Endodermal cell (in vitro differentiated cells): ENCODE data around the gene TMEM30B. TPM values are rescaled to one million over a fixed set of nuclear protein-coding genes. Genes with fewer than 3 reads are reported as not detected.

Experiments
- DNase-seq: peaks from one replicate; pipeline ENCODE4 v3.0.0-alpha.2; 2017
- H3K27ac ChIP-seq: 2 replicates; pipeline ENCODE4 v1.5.1; 2013; ENCODE audit warnings: mild to moderate bottlenecking, low read depth, low read length, moderate library complexity
- H3K27me3 ChIP-seq: 2 replicates; pipeline ENCODE4 v1.6.1; 2013; ENCODE audit warnings: mild to moderate bottlenecking, low read length, moderate library complexity; ENCODE audit not compliant: insufficient read depth, control insufficient read depth, poor library complexity, severe bottlenecking
- H3K36me3 ChIP-seq: 2 replicates; pipeline ENCODE4 v1.7.0; 2013; ENCODE audit warnings: mild to moderate bottlenecking, low read length, moderate library complexity; ENCODE audit not compliant: control insufficient read depth, insufficient read depth
- H3K4me1 ChIP-seq: one replicate; pipeline ENCODE4 v1.7.0; 2013; ENCODE audit warnings: low read length; ENCODE audit not compliant: control insufficient read depth, insufficient read depth
- H3K4me3 ChIP-seq: 2 replicates; pipeline ENCODE4 v1.5.1; 2013; ENCODE audit warnings: mild to moderate bottlenecking, low read length, moderate library complexity
- H3K9ac ChIP-seq: 2 replicates; pipeline ENCODE4 v1.6.1; 2013; ENCODE audit warnings: mild to moderate bottlenecking, low read length, moderate library complexity; ENCODE audit not compliant: poor library complexity, severe bottlenecking; ENCODE audit errors: extremely low read depth
- H3K9me3 ChIP-seq: 2 replicates; pipeline ENCODE4 v1.6.1; 2013; ENCODE audit warnings: mild to moderate bottlenecking, low read length, moderate library complexity; ENCODE audit not compliant: control insufficient read depth
- H3K27ac Mint-ChIP-seq: 2 replicates; pipeline ENCODE4 v1.8.0; 2020; ENCODE audit warnings: mixed read lengths
- H3K27me3 Mint-ChIP-seq: 2 replicates; pipeline ENCODE4 v1.8.0; 2021; ENCODE audit warnings: mild to moderate bottlenecking, mixed read lengths; ENCODE audit not compliant: insufficient read depth
- H3K36me3 Mint-ChIP-seq: 2 replicates; pipeline ENCODE4 v1.8.0; 2020; ENCODE audit warnings: low read depth, mixed read lengths
- H3K4me1 Mint-ChIP-seq: 2 replicates; pipeline ENCODE4 v1.8.0; 2020; ENCODE audit warnings: mixed read lengths
- H3K4me3 Mint-ChIP-seq: 2 replicates; pipeline ENCODE4 v1.8.0; 2020; ENCODE audit warnings: mild to moderate bottlenecking, moderate library complexity, mixed read lengths
- H3K9me3 Mint-ChIP-seq: 2 replicates; pipeline ENCODE4 v1.8.0; 2020; ENCODE audit warnings: mild to moderate bottlenecking, mixed read lengths
- WGBS, 2 experiments: methylation state at CpG; one replicate each; pipeline versions ENCODE4 v1.1.5 to v1.1.7; 2013; ENCODE audit warnings: missing lambda C conversion rate in 2 of 2, mixed read lengths in 1 of 2; ENCODE audit not compliant: insufficient coverage in 1 of 2, insufficient read length in 1 of 2; 5-methylcytosine and 5-hydroxymethylcytosine counted together
- total RNA-seq, 2 donors: library from RNA; stranded (reverse); fragmentation: NEBNext Ultra II Directional in 1 of 2; extraction: Animal tissue kit (Norgen Biotek cat#: 25700) in 1 of 2; gene quantifications; 2 replicates in 1 of 2; 3 replicates in 1 of 2; pipeline ENCODE4 v1.2.1, GENCODE V29; 2021
- TF ChIP-seq, protein P1 (sequence below): fragments of 200-600 bp; sonication (generic); conservative IDR thresholded peaks from 2 replicates; pipeline ENCODE4 v1.5.0; 2021; ENCODE audit warnings: antibody characterized with exemption, mild to moderate bottlenecking

Gene TMEM30B
- total RNA-seq, 2 donors from 2014 or later = 10.1 to 11.4 TPM

GRCh38 chr14:61254808-61255526 lies 26.2 kb downstream of the TMEM30B start:
- no peaks in the 10 kb centered on the region for H3K9me3 Mint-ChIP-seq
- no peak overlapping the region for H3K4me3 Mint-ChIP-seq
- no peak overlapping the region for H3K27ac ChIP-seq
- no peaks in the 10 kb centered on the region for H3K4me1 ChIP-seq
- H3K36me3 ChIP-seq = no peaks in the 10 kb centered on the region
- H3K27me3 ChIP-seq = peaks cover 76% of the 10 kb centered on the region
- 9 to 17% methylated on average over 4 to 7 of the region's 8 CpGs for WGBS, 2 experiments
- no peak overlapping the region for H3K27ac Mint-ChIP-seq
- no peak overlapping the region for H3K9ac ChIP-seq
- peak; percentile 88 for DNase-seq
- no peak overlapping the region for H3K4me3 ChIP-seq
- no peaks in the 10 kb centered on the region for H3K36me3 Mint-ChIP-seq
- H3K4me1 Mint-ChIP-seq = peaks cover 16% of the 10 kb centered on the region
- TF ChIP-seq, protein P1, sequence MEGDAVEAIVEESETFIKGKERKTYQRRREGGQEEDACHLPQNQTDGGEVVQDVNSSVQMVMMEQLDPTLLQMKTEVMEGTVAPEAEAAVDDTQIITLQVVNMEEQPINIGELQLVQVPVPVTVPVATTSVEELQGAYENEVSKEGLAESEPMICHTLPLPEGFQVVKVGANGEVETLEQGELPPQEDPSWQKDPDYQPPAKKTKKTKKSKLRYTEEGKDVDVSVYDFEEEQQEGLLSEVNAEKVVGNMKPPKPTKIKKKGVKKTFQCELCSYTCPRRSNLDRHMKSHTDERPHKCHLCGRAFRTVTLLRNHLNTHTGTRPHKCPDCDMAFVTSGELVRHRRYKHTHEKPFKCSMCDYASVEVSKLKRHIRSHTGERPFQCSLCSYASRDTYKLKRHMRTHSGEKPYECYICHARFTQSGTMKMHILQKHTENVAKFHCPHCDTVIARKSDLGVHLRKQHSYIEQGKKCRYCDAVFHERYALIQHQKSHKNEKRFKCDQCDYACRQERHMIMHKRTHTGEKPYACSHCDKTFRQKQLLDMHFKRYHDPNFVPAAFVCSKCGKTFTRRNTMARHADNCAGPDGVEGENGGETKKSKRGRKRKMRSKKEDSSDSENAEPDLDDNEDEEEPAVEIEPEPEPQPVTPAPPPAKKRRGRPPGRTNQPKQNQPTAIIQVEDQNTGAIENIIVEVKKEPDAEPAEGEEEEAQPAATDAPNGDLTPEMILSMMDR = no peak
- peaks cover 87% of the 10 kb centered on the region for H3K27me3 Mint-ChIP-seq
- H3K9me3 ChIP-seq = no peaks in the 10 kb centered on the region

DNA sequence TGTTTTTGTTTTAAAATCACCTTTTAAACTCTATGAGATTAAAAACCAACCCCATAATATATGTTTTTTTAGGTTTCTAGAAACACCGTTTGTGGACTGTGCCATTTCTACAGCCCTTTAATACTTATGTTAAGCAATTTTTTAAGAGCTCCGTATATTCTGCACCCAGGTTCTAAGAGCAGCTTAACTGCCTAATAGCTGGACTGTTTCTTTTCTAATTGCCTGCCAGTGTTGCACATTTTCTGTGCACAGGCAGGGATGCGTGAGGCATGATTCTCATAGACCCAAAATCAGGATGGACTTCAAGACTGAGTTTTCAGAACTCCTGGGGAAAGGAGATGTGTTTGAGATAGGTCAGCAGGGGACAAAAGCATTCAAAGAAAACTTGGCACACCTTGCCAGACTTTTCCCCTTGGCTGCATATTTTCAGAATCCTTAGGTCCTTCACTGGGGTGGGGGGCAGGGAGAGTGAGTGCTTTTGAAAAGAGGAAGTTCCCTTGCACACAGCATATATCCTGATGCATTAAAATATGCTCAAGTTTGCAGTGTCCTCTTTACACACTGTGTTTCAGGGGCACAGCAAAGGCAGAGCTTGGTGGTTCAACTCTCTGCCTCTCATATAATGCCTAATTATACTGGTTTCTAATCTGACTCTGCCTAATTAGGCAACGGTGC lies 27.9 kb downstream of the TMEM30B start:
- H3K4me1 Mint-ChIP-seq = peaks cover 16% of the 10 kb centered on the region
- peaks cover 73% of the 10 kb centered on the region for H3K27me3 Mint-ChIP-seq
- H3K27ac Mint-ChIP-seq = no peak overlapping the region
- no peak overlapping the region for H3K27ac ChIP-seq
- TF ChIP-seq, protein P1 = no peak
- H3K4me1 ChIP-seq = no peaks in the 10 kb centered on the region
- no peak for DNase-seq
- H3K9ac ChIP-seq = no peak overlapping the region
- no peaks in the 10 kb centered on the region for H3K9me3 ChIP-seq
- no peak overlapping the region for H3K4me3 ChIP-seq
- H3K9me3 Mint-ChIP-seq = no peaks in the 10 kb centered on the region
- no peaks in the 10 kb centered on the region for H3K36me3 Mint-ChIP-seq
- no peaks in the 10 kb centered on the region for H3K36me3 ChIP-seq
- H3K27me3 ChIP-seq = peaks cover 59% of the 10 kb centered on the region
- WGBS, 2 experiments = 71 to 100% methylated on average over 1 to 4 of the region's 4 CpGs
- no peak overlapping the region for H3K4me3 Mint-ChIP-seq

DNA sequence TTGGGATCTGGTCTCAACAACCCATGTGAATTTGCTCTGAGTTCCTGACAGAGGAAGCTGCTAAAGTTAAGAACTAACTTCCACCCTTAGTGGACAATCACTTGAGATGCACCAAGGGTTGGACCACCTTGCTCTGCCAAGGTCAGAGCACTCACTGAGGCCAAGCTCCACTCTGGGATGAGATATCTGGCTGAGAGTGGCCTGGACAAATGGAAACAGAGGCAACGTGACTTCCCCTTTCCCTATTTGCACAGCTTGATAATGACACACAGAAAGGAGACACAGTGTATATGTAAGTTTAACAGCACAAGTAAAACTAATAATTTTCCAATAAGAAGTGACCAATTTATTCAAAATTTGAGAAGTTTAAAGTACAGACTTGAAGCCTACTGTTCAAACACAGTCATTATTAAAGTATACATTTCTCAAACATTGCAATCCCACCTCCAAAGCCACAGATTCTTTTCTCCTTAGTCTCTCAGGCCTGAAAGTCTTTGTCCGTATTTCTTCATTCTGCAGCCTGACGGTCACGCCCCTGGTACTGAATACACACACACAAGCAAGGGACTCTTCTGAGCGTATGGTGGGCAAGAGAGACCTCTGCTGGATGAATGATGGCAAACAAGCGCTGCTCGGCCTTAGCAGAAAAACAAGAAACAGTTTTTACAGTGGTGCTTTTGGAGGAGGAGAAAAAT lies 28.6 kb downstream of the TMEM30B start:
- no peak overlapping the region for H3K27ac ChIP-seq
- Mint-ChIP-seq H3K27ac (no peak overlapping the region), H3K36me3 (no peaks in the 10 kb centered on the region), H3K9me3 (no peaks in the 10 kb centered on the region), H3K27me3 (peaks cover 72% of the 10 kb centered on the region), H3K4me3 (no peak overlapping the region), H3K4me1 (peaks cover 16% of the 10 kb centered on the region)
- no peaks in the 10 kb centered on the region for H3K4me1 ChIP-seq
- TF ChIP-seq, protein P1 = peak; percentile 95
- H3K36me3 ChIP-seq = no peaks in the 10 kb centered on the region
- no peaks in the 10 kb centered on the region for H3K9me3 ChIP-seq
- no peak overlapping the region for H3K9ac ChIP-seq
- WGBS, 2 experiments = 12 to 57% methylated on average over 1 to 7 of the region's 7 CpGs
- no peak overlapping the region for H3K4me3 ChIP-seq
- peaks cover 52% of the 10 kb centered on the region for H3K27me3 ChIP-seq
- DNase-seq = peak; percentile 92
